Caki2 (cell line): ENCODE measurements around the gene ATOH8. TPM values are rescaled to one million over a fixed set of nuclear protein-coding genes. Genes with fewer than 3 reads are reported as not detected.

ENCODE experiments used
- DNase-seq: peaks from one replicate; pipeline ENCODE4 v3.0.0-alpha.2; 2015; ENCODE audit warnings: low read depth
- in situ Hi-C: cut with HindIII; loops from 2 replicates; pipeline ENCODE4 v1.10.0; 2016; ENCODE audit warnings: low sequenced_read_pairs, low pct_unique_long_range_greater_than_20kb, mixed read lengths
- total RNA-seq: library from RNA; depleted of rRNA; stranded (reverse); fragments of >200 nt; shearing (Covaris generic); gene quantifications from 2 replicates; pipeline ENCODE4 v1.2.3, GENCODE V29; 2014; ENCODE audit warnings: low replicate concordance

ATOH8 gene
- total RNA-seq, 1 experiment from 2014 or later = 12.9 TPM

- DNase-seq = peak; percentile 46
- in situ Hi-C loops = no loop called here
Measured at GRCh38 chr2:85806358-85807118, 52.7 kb downstream of the ATOH8 start.

DNA sequence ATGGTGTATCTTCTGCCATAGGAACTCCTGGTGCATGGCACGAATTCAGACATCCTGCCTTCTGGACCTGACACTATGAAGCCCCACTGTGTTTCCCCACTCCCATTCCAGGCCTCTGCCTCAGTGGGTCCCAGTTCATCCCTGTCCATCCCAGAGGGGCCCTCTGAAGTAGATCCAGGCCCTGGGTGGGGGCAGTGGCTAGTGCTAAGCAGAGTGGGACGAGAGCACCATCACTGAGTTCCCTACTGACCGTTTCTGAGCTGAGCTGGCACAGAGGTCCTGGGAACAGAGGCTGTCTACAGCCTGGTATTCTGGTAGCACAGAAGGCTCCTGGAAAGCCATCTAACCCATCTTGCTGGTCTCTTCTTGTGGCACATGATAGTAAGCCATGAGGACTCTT, 54.0 kb downstream of the ATOH8 start:
- in situ Hi-C loops = no loop called here

DNA sequence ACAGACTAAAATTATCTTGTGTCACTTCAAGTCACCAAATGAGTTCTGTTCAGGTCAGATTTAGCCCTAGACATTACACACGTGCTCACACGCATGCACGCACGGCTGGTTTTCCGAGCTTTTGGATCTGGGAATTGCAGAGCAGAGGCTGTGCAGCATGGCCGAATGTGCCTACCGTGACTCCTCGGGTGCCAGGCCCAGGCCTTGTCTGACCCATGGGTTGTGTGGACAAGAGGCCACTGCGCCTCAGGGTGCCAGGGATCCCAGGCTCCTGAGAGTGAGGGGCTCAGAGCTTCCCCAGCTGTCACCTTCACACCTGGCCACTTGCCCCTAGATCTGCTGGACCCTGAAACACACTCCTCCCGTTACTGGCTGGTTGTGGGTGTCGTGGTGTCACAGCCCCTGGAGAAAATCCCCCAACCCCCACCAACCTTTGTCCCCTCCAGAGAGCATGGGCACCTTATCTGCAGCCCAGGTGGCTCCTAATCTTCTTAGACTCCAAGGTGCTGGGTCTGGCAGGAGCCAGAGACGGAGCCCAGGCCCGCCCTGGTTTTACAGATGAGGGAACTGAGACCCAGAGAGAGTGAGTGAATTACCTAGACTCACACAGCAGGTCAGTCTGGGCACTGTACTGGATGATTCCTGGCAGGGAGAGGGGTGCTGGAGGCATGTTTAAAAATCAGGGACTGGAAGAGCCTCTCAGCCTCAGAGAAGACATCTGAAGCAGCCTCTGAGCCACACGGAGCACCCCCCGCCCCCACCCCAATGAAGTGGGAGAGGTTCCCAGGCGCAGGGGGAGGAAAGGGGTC, 56.8 kb downstream of the ATOH8 start:
- in situ Hi-C loops = no loop called here
- DNase-seq = no peak

More for the DNA sequence above, 54.0 kb downstream of the ATOH8 start:
- DNase-seq = no peak

DNA sequence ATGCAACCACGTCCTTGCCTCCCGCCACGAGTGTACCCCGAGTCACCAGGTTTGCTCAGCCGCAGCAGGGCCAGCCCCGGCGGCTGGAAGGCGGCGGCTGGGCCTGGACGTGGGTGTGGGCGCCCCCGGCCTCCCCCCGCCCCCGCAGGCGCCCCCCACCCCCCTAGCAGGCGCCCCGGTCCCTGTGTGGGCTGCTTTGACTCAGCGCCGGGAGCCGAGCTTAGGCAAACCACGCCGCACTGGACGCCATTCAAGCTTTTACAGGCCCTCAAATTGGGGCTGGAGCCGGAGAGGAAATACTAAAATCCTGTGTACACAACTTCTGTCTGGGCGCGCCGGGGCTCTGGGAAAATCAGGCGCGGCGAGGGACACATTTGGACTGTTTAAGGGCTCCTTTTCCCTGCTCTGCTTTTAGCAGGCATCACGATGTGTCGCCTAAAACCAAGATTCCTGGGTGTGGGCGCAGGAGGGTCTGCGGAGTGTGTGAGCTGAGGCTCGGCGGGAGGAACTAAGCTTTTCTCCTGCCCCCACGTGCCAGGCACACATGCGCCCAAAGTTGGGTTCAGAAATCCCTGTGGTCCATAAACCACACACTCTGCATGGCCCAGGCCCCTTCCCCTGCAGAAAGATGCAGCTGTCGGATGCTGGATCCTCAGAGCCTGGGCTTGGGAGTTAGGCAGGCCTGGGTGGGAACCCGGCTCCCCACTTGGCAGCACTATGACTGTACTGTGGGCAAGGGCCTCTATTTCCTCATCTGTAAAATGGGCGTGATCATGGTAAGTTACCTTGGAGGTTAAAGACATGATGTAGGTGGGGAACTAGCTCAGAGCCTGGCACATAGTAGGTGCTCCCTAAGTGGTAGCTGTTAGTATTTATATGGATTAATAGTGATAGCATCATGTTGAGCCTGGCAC, 57.6 kb downstream of the ATOH8 start:
- no peak for DNase-seq
- in situ Hi-C loops = no loop called here

DNA sequence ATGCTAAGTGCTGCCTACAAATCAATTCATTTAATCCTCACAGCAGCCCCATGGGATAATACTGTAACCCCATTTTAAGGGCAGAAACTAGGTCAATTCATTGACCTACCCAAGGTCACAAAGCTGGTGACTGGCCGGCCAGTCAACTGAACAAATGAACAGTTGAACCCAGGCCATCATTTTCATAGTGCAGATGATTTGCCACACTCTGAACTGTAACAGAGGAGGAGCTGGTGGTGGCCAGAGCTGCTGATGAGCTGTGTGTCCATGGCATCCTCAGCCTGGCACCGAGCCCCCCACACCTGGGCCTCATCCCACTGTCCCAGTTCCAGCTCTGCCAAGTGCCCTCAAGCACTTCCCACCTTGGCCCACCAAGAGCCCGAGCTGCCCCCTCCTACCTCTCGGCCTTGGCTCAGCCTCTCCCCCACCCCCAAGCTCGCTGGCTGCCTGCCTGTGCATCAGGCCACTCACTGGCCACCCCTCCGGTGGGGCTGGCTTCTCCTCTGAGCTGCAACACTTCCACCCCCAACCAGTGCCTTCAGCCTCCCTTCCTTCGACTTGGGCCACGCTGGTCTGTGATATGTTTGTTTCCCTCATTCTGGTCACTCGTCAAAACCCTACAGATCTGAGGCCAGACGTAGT, 58.4 kb downstream of the ATOH8 start:
- in situ Hi-C loops = no loop called here
- DNase-seq = no peak

DNA sequence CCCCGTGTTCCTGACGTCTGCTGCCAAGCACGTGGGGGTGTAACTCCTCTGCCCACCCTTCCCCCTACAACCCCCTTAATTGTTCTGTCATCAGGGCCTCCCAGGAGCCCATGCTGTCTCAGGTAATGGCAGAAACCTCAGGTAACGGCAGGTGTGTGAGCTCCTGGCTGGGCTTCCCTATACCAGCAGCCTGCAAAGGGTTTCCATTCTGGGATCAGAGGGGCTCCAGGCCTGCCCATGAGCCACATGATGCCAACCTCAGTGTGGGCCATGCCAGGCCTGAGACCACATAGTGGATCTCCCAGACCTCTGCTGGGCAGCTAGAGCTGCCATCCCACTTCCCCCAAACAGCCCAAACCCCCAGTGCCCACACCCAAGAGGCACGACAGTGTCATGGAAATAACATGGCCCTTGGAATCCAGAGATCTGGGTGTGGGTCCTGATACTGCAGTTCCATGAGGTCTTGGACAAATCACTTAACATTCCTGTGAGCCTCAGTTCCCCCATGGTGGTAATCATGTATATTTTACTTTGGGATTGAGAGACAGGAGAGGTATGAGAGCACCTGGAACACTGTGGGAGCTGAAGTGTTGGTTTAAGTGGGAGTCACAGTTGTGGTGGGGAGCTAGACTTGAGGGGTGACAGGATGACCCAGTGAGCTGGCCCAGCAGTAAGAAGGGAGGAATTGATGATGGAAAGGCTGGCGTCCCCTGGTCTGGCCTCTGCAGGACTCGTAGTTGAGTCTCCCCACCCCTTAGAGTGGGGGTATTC, 59.6 kb downstream of the ATOH8 start:
- in situ Hi-C loops = no loop called here
- DNase-seq = no peak

GRCh38 chr2:85813982-85814801, 60.4 kb downstream of the ATOH8 start:
- in situ Hi-C loops = no loop called here
- peak; percentile 75 for DNase-seq

GRCh38 chr2:85814802-85815550, 61.2 kb downstream of the ATOH8 start:
- no peak for DNase-seq
- in situ Hi-C loops = no loop called here

DNA sequence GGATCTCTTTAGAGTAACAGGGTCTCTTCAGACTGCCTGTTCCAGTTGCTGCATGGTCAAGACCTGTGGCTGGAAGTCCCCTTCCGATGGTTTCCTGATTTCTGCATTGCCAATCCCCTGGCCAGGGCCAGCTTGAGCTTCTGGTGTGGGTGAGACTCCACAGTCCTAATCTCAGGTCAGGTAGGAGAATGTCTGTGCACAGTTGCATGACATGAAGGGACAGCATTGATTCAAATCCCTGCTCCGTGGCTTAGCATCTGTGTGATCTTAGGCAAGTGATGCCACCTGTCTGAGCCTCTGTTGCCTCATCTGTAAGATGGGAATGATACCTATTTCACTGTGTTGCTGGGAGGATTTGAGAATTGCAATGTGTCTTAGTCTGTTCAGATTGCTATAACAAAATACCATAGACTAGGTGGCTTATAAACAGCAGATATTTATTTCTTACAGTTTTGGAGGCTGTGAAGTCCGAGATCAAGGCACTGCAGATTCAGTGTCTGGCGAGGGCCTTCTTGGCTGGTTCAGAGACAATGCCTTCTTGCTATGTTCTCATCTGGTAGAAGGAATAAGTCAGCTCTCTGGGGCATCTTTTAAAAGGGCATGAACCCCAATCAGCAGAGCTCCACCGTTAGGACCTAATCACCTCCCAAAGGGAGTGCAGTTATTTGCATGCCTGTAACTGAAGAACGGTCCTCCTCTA, 66.2 kb downstream of the ATOH8 start:
- in situ Hi-C loops = no loop called here
- no peak for DNase-seq

DNA sequence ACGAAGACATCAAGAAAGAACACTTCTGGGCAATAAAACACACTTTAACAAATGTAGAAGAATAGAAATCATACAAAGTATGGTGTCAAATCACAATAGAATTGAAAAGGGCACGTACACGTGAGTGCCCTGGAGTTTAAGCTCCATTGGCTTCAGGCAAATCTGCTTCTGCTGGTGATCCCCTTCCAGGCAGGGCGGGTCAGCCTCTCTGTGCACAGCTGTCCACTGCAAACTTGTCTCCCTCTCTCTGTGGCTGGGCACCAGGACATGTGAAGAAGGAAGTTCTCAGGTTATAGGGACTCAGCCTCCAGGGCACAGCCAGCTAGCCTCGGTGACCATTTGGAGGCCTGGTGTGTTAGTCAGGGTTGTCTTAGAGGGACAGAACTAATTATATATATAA, 69.0 kb downstream of the ATOH8 start:
- no peak for DNase-seq
- in situ Hi-C loops = no loop called here

GRCh38 chr2:85823951-85824350, 70.2 kb downstream of the ATOH8 start:
- in situ Hi-C loops = no loop called here
- DNase-seq = no peak

- in situ Hi-C loops = no loop called here
Measured at GRCh38 chr2:85826990-85827878, 73.4 kb downstream of the ATOH8 start.

GRCh38 chr2:85827879-85828569, 74.2 kb downstream of the ATOH8 start:
- in situ Hi-C loops = no loop called here

More at GRCh38 chr2:85826990-85827878, 73.4 kb downstream of the ATOH8 start:
- peak; percentile 48 for DNase-seq

DNA sequence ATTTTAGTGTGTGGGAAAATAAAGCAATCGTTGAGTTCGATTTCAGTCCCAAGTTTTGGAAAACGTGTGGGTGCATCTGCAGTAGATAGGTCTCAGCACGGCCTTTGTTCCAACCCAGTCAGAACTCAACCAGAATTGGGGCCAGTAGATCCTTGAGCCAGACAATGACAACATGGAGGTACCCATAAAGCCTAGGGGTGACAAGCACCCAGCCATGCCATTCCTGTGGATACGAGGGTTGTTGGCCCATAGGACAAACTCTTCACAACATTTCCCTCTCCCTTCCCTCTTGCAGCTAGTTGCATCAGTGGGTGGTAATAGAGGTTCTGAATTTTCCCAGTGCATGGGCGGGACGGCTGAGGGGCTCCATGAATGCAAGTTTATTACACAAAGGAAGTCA, 74.9 kb downstream of the ATOH8 start:
- in situ Hi-C loops = no loop called here
- DNase-seq = no peak

More at GRCh38 chr2:85827879-85828569, 74.2 kb downstream of the ATOH8 start:
- DNase-seq = no peak
